ENCODE data around the gene BRICD5. TPM values are rescaled to one million over a fixed set of nuclear protein-coding genes. Genes with fewer than 3 reads are reported as not detected.
"Not testable (repeated sequence)": the region's sequence is repeated elsewhere in the genome, so short reads cannot be mapped to it uniquely, and the experiment has no call there.

The BRICD5 gene
- total RNA-seq, 1 donor from 2014 or later: 1.1 TPM

DNA sequence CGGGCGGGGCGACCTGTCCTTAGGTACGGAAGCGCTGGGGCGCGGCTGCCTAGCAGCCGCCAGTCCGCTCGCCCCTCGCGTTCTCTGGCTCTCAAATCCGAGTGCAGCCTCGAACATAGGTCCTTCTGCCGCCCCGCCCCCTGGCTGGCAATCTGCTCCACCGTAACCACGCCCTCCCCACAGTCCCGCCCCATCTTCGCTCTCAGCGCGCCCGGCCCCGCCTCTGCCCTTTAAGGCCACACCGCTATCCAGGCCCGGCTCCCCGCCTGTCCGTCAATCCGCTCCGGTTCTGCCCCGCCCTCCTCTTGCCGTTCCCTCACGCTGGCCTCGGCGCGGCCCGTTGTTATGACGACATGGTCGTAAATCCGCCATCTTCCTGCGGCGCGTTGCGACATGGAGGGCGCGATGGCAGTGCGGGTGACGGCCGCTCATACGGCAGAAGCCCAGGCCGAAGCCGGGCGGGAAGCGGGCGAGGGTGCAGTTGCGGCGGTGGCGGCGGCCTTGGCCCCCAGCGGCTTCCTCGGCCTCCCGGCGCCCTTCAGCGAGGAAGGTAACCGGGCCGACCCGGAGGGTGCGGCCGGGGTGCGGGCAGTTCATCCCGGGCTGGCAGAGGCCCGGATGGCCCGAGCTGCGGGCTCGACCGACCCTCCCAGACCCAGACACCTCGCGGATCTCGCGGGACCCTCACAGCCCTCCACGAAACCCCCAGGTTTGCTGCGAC lies 12.7 kb upstream of the BRICD5 start, which contains the start of gene E4F1:
TSS of gene E4F1 (plus strand) at position 371 of the 721 bp plus-strand sequence. CDS start at position 394, 23 bp downstream.
- DNase-seq (ENCODE audit: low read depth, low spot score): peak; percentile 99

DNA sequence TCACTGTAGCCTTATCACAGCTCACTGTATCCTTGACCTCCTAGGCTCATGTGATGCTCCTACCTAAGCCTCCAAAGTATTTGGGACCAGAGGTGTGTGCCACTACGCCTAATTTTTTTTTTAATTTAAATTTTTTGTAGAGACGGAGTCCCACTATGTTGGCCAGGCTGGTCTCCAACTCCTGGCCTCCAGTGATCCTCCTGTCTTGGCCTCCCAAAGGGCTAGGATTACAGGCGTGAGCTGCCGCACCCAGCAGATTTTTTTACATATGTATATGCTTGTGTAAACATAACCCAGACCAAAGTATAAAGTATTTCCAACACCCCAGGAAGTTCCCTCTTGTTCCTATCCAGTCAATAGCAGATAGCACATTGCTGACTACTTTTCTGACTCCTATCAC lies 5.7 kb upstream of the BRICD5 start:
- DNase-seq (ENCODE audit: low read depth, low spot score): no peak

DNA sequence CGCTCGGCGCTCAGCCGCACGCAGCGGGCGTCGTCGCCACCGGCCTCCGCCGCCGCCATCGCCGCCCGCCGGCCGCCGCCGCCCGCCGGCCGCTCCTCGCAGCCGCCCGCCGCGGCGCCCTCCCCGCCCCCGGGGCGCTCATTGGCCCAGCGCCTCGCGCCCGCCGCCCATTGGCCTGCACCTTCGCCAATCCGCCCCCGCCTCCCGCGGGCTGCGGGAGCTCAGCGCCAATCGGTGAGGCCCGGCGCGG lies 4.0 kb upstream of the BRICD5 start, which contains the start of gene PGP:
TSS of gene PGP (minus strand) at position 122 of the 250 bp plus-strand sequence. CDS start at position 59, 63 bp downstream.
- no peak for DNase-seq (ENCODE audit: low read depth, low spot score)

DNA sequence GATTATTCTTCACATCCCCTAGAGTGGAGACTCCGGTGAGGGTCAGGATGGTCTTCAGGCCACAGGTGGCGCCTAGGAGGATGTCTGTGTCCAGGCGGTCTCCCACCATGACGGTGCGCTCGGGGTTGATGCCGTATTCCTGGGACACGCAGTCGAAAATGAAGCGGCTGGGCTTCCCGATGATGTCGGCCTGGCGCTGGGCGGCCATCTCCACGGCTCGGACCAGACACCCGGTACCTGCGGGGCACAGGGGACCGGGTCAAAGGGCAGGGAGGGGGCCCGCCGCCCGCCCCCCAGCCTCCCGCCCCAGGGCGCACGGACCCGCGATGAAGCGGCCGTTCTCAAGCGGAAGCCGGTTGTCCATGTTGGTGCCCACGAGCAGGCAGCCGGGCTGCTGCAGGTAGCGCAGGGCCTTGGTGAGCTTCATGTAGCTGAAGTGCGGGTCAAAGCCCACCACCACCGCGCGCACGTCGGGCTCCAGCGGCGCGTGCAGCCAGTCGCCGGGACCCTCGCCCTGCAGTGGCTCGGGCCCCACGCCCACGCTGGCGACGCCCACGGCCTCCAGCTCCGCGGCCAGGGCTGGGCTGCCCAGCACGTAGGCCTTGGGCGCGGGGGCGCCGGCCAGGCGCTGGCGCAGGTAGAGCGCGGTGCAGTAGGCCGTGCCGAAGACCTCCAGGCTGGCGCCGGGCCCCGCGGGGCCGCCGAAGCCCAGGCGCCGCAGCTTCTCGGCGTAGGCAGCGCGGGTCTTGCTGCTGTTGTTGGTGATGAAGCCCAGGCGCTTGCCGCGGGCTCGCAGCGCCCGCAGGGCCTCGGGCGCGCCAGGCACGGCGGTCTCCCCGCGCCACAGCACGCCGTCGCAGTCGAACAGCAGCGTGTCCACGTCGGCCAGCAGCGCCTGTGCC lies 3.4 kb upstream of the BRICD5 start:
- no peak for DNase-seq (ENCODE audit: low read depth, low spot score)

DNA sequence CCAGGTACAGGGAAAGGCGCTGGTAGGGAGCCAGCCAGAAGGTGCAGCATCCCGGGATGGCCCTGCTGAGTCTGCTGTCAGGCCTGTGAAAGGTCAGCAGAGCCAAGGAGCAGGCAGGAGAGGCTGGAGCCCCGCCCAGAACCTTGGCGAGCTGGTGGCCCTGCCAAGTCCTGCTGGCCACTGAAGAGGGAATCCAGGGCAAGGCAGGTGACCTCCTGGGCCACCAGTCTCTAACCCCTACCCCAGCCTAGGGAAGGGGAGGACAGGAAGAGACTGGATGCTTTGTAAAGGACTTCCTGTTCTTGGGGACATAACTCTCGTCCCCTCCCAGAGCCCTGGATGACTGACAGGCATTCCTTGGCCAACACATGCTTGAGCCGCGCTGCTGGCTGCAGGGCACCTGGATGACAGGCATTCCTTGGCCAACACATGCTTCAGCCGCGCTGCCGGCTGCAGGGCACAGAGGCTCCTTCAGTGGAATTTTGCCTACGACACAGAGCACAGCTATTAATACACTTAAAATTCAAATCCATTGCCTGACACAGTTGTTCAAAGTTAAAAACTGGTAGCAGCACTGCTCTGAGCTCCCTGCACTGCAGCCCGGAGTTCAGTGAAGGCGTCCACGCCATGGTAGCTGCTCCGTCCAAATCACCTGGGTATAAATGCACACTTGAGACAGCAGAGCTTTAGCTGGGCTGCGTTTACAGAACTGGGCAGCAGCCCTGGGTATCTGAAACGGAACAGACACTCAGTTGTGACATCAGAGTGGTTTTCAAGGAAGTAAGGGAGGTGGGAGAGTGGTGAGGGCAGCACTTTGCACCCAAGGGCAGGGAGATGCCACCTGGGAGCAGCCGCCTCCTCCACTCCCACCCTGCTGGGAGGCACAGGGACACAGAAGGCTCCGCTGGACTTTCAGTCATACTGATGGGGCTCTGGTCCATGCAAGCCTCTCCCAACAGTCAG lies 2.0 kb upstream of the BRICD5 start:
- no peak for DNase-seq (ENCODE audit: low read depth, low spot score)

DNA sequence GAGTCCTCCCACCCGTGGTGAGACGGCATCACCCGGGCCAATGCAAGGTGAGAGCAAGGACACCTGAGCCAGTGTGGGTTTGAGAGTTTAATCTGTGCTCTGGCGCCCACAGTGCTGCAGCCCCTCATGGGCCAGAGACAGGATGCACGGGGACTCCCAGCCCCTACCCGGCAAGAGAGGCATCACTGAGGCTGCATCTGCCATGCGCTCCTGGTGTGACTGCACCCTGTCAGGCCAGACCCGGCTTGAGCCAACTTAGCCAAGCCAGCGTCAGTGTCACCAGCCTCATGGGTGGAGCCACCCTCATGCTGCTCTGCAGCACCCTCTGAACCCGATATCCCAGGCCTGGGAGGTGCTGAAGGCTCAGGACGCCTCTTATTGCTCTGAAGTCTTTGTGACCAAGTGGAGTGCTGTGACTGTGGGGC lies 1.3 kb upstream of the BRICD5 start:
- no peak for DNase-seq (ENCODE audit: low read depth, low spot score)

DNA sequence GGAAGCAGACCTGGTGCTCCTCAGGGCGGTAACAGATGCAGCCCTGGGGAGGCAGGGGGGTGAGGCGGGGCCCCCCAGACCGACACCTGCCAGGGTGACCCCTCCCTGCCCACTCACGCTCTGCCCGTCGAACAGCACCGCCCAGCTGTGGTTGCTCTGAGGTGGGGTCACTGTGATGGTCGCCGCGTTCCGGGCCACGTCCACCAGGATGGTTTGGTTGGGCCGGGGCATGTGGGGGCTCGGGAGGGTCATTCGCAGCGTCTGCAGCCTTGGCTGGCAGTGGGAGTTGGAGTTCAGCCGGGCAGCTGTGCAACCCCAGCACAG lies 692 bp downstream of the BRICD5 start:
- DNase-seq (ENCODE audit: low read depth, low spot score): no peak

DNA sequence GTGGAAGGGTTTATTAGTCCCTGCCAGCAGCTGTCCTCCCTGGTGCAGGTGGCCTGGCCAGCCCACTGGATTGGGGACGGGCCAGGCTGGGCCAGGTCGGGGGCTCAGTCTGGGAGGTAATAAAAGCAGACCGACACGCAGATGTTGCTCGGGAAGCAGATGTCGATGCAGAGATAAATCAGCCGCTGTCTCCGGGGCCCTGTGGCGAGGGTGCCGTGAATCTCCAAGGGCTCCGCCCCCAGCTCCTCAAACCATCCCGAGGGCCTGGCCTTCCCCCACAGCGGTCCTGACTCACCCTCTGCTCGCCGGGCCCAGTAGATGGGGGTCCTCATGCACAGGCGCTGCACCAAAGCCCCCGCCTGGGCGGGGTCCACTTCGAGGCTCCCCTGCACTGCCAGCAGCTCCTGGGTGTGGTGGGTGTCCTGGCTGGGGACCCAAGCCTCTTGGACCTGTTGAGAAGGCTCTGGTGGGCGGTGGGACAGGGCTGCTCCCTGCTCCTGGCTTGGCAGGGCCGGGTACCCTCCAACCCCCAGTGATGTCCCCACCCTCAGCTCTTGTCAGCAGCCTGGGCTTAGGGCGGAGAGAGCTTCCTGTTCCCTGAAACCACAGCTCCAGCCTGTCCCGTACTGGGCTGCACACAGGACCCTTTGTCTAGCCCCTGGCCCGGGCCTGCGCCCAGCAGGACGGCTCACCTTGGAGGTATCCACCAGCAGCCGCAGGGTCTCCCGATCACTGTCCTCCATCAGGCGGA lies 1.2 kb downstream of the BRICD5 start:
- DNase-seq (ENCODE audit: low read depth, low spot score): no peak

DNA sequence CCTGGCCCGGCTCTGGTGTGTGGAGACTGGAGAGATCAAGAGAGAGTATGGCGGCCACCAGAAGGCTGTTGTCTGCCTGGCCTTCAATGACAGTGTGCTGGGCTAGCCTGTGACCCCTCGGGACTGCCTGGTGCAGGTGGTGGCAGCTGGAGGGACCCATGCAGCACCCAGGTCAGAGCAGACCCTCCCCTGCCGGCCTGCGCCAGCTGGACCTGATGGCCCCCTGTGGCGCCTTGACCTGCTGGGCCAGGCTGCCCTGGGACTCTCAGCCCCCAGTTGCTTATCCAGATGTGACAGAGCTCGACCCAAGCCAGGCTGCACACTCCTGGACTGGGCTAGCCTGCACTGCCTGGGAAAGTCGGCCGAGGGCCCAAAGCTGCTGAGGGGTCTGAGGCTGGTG lies 1.9 kb downstream of the BRICD5 start:
- no peak for DNase-seq (ENCODE audit: low read depth, low spot score)

DNA sequence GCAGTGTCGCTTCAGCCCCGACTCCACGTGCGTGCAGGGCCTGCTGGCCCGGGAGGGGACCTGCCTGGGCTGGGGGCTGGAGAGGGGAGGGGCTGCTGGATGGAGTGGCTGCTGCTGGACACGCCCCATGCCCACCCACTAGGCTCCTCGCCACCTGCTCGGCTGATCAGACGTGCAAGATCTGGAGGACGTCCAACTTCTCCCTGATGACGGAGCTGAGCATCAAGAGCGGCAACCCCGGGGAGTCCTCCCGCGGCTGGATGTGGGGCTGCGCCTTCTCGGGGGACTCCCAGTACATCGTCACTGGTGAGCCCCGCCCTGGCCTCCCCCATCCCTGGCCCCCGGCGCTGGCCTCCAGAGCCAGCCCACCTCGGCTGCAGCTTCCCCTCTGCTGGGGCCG lies 2.4 kb downstream of the BRICD5 start:
- DNase-seq (ENCODE audit: low read depth, low spot score): no peak

DNA sequence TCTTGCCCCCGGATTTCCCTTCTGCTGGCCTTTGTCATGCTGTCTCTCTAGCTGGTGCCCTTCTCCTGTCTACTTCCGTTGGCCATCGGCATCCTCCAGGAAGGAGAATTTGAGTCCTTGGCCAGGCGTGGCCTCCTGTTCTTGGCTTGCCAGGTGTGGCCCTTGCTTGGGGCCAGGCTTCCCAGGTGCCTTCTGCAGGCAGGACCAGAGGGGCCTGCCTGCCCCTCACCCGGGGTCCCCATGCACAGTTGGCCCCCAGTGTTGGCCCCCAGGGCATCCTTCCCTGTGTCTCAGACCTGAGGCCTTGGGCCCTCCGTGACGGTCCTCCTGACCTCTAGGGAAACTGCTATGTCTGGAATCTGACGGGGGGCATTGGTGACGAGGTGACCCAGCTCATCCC lies 2.8 kb downstream of the BRICD5 start:
- DNase-seq (ENCODE audit: low read depth, low spot score): no peak

DNA sequence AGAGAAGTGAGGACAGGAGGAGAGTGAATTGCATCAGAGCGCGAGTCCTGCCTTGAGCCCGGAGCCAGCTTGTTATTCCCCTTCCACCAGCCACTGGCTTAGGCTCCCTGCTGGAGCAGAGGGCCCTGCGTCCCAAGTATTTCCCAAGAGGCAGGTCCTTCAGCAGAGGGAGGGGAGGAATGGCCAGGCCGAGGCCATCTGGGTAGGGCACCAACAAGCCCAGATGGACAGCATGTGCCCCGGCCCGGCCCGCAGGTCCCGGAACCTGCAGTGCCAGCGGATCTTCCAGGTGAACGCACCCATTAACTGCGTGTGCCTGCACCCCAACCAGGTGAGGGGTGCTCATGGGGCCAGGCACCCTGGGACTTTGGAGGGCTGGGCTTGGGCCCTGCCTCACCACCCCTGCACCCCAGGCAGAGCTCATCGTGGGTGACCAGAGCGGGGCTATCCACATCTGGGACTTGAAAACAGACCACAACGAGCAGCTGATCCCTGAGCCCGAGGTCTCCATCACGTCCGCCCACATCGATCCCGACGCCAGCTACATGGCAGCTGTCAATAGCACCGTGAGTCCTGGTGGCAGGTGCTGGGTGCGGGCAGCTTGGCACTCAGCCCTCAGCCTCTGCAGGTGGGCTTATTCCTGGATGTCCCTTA lies 3.8 kb downstream of the BRICD5 start:
- no peak for DNase-seq (ENCODE audit: low read depth, low spot score)

DNA sequence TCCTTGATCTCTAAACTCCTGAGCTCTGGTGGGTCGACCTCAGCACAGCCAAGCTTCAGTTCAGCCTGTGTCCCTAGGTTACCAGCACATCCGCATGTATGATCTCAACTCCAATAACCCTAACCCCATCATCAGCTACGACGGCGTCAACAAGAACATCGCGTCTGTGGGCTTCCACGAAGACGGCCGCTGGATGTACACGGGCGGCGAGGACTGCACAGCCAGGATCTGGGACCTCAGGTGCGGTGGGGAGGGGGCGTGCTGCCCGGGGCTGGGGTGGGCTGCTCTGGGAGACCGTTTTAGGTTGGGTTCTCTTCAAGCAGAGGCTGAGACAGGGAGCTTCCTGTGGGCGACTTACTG lies 4.3 kb downstream of the BRICD5 start:
- DNase-seq (ENCODE audit: low read depth, low spot score): no peak

DNA sequence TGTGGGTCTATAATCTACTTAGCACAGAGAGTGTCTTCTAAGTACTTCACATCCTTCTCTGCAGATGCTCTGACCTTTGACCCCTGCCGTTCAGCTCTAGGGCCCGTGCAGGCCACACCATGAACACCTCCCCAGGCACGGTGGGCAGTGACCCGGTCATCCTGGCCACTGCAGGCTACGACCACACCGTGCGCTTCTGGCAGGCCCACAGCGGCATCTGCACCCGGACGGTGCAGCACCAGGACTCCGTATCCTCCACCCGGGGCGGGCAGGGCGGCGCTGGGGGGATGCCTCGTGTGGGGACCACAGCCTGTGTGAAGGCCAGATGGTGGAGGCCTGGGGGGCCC lies 4.7 kb downstream of the BRICD5 start:
- DNase-seq (ENCODE audit: low read depth, low spot score): no peak

DNA sequence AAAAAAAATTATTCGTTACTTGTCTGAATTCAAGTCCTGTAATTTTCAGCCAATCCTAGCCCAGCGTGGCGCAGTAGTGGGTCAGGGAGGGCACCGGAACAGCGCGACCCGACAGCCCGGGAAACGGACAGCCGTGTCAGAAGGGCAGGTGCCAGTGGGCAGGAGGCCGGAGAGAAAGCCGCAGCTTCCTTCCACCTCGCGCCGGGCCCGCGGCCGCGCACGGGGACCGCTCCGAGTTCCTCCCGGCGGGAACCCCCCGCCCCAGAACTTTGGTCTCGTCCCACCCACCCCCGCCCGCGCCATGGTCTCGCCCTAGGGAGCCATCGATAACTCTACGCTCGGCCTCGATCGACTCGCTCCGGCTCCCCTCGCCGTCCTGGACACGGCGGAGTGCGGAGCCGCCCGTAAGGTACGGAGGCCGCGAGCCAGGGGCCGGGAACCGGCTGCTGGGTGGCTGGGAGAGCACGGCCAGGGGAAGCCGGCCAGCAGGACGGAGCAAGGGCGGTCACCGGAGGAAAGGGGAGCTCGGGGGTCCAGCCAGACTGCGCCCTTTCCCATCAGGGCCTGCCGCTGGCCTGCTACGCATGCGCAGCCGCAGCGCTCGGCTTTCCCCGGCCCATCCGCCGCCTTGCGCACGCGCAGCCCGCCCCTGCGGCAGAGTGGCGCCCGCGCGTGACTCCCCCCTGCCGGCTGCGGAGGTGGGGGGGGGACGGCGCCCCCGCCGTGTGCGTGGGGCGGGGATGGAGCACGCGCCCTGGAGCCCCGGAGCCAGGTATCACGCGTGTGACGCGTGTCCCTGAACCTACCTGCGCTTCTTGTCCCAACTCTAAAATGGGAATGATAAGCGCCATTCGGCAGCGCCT lies 5.3 kb downstream of the BRICD5 start, which contains the start of gene MLST8:
TSS of gene MLST8 (plus strand) at position 351 of the 863 bp plus-strand sequence. CDS start 632 bp downstream, outside the sequence.
- DNase-seq (ENCODE audit: low read depth, low spot score): peak; percentile 54

DNA sequence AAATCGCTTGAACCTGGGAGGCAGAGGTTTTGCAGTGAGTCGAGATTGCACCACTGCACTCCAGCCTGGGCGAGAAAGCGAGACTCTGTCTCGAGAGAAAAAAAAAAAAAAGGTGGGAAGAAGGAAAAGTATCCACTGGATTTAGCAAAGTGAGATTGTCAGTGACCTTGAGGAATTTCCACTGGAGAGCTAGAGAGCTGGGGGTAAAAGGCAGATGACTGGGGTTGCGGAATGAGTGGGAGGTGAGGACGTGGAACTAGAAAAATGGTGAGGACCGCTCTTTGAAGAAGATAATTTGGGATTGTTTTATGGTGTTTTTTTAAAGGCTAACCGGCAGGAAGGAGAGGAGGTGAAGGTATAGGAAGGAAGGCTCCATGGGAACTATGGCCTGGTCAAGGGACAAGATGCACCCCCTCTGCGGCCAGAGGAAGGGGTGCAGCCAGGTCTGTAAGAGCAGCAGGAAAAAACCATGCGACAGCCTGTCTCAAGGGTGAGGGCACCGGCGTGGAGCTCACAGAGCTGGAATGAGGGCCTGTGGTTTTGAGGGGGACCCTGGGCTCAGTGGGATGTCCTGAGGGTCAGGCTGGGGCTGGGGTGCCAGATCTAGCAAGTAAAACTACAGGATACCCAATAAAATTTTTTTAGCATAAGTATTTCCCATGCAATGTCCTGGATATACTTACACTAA lies 6.1 kb downstream of the BRICD5 start:
- DNase-seq (ENCODE audit: low read depth, low spot score): no peak

DNA sequence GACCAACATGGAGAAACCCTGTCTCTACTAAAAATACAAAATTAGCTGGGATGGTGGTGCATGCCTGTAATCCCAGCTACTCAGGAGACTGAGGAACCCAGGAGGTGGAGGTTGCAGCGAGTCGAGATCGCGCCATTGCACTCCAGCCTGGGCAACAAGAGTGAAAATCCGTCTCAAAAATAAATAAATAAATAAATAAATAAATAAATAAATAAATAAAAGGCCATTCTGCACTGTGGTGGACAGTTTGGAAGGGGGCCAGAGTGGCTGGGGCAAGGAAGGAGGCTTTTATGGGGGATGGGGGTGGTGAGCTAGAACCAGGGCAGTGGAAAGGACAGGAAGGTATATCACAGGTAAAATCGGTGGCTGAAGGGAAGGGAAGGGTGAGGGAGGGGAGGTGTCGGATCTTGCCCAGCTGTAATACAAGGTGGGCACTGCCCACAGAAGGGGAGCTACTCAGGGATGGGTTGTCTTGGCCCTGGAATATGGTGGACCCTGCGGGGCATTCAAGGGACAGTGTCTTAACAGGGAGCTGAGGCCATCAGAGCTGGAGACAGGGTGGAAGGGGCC lies 7.5 kb downstream of the BRICD5 start:
- DNase-seq (ENCODE audit: low read depth, low spot score): not testable (repeated sequence)

DNA sequence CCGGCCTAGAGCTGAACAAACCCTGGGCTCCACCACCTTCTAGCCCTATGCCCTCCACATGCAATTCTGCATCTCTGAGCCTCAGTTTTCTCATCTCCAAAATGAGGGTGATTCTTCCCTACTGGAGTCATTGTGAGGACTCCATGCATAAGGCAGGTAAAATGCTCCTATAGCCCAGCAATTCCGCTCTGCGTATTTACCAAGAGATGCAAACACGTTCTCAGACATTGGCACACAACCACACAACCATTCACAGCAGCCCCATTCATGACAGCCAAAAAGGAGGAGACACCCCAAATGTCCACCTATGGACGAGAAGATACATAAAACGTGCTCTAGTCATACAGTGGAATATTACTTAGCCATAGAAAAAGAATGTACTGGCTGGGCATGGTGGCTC lies 10.3 kb downstream of the BRICD5 start:
- no peak for DNase-seq (ENCODE audit: low read depth, low spot score)

Data from pulmonary artery endothelial cell (primary cell).